HL-60/S4 (cell line): ENCODE data around the gene ENTHD1.

Experiments
- in situ Hi-C: fragments of 300-500 bp; cut with MboI; formaldehyde crosslinking; loops from 2 replicates; pipeline ENCODE4 v1.14.3; 2022; ENCODE audit warnings: low sequenced_read_pairs

The ENTHD1 gene

GRCh38 chr22:39893526-39893925 is at the start of gene ENTHD1:
Gene ENTHD1, minus strand, starts transcription at chr22:39893760. Its CDS starts 6,012 bp downstream, at chr22:39887748.
- in situ Hi-C loops, result no loop called here

DNA sequence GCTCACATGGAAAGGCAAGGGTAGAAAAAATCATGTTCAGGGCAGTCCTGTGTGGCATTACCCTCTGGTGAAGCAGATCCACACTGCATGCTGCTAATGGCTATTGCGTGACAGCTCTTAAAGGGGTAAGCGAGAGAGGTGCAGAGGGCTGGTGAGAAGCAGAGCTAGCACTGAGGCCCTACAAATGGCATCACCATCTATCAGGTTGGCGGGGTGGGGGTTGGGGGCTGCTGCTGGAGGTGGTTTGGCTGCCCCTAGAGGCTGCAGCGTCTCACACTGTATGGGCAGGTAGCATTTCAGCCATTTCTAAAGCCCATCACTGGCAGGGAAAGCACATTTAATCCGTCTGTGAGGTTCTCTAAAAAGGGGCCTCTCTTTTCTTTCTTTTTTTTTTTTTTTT is 49.8 kb upstream of the ENTHD1 start:
- in situ Hi-C loops, result no loop called here

DNA sequence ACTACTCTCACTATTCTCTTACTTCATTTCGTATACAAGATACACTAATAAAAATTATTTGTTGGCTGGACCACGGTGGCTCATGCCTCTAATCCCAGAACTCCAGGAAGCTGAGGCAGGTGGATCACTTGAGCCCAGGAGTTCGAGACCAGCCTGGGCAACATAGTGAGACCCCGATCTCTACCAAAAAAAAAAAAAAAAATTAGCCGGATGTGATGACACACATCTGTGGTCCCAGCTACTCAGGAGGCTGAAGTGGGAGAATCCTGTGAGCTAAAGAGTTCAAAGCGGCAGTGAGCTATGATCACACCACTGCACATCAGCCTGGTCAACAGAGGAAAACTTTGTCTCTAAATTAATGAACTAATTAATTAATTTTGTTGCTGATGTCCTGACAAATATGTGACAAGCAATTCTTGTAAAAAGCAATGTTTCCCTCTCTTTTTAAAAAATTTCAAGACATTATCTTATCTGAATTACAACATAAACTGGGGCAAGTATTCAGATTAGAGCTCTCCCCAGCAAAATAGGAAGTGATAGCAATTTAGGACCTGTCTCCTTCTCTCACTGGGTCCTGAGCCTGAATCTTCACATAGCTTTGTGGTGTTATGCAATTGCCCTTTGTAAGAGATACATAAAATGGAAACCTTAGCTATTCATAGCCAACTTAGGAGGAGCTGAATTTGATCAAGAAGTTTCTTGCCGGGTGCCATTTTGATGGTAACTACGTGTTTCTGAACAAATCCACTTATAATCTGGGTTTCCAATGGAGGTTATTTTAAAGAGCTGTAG is 49.1 kb upstream of the ENTHD1 start:
- in situ Hi-C loops, result no loop called here

DNA sequence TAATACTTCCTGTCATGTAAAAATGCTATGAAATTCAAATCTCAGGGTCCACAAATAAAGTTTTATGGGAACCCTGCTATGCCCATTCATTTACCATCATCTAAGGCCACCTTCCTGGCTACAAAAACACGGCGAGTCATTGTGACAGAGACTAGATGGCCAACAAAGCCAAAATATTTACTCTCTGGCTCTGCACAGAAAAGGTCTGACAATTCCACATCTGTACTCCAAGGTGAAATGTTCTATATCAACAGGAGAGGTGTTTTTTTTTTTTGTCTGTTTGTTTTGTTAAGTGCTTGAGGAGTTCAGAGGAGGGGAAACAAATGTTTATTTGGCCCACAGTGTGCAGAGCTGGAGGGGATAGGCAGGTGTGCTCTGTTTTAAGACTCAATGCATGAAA is 48.0 kb upstream of the ENTHD1 start:
- in situ Hi-C loops, result no loop called here

DNA sequence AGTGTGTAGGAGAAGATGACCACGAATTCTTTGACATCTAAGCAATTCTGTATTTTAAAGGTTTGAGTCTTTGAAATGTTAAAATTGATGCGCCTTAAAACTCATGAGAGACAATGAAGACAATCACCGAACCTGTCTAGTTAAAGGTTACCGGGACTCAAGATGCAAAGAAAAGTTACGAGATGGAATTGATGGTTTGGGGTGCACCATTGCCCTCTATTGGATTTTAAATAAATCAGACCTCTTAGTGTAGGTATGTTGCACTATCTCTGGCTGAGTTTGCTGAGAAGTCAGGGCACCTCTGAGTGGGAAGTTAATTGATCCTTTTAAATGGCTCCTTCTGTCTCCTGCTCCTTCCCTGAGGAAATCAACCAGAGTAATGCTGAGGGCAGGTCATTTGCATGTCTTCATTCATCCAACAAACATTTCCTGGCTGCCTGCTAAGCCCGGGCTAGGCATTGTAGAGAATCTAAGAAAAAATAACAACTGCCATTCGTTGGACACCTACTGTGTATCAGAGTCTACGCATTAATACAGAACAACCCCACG is 47.3 kb upstream of the ENTHD1 start:
- in situ Hi-C loops, result no loop called here

DNA sequence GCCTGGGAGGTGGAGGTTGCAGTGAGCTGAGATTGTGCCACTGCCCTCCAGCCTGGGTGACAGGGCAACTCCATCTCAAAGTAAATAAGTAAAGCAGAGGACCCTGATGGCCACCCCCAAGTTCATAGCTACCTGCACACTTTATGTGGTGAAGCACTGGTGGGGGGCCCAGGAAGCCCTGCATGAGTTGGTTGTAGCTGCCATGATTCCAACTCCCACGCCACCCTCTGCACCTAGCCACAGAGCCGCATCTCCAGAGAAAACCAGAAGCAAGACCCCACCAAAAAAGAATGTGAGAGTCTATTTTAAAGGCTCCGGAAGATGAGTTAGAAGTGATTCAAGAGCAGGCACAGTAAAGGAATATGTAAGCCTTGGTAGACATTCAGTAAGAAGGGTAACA is 46.3 kb upstream of the ENTHD1 start:
- in situ Hi-C loops, result no loop called here

GRCh38 chr22:39938509-39939111 is 45.0 kb upstream of the ENTHD1 start:
- in situ Hi-C loops, result no loop called here

GRCh38 chr22:39937906-39938305 is 44.3 kb upstream of the ENTHD1 start:
- in situ Hi-C loops, result no loop called here

DNA sequence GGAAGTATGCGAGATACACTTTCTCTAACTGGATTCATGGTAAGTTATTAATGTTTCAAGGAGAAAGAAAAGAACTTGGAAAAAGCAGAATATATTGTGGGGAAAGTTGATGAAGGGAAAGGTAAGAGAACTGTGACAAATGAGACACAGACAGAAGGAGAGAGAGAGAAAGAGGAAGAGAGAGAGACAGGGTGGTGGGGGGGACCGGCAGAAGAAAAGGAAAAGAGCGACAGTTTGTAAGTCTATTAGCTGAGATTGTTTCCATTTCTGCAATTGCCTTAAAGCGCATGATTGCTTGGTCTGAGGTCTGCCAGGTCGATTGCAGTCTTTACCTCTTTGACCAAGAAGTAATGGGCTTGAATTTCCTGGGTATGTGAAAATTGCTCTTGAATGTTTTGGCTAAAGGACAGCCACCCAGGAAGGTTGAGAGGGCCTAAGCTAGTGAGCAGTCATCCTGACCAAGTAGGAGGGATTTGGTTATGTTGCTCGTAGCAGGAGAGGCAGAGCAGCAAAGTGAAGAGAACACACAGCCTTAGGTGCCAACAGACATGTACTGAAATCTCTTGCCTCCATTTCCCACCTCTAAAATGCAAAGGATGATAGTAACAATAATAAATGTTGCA is 43.1 kb upstream of the ENTHD1 start:
- in situ Hi-C loops, result no loop called here

- in situ Hi-C loops, result no loop called here
Measured at GRCh38 chr22:39935612-39936011, 42.1 kb upstream of the ENTHD1 start.

DNA sequence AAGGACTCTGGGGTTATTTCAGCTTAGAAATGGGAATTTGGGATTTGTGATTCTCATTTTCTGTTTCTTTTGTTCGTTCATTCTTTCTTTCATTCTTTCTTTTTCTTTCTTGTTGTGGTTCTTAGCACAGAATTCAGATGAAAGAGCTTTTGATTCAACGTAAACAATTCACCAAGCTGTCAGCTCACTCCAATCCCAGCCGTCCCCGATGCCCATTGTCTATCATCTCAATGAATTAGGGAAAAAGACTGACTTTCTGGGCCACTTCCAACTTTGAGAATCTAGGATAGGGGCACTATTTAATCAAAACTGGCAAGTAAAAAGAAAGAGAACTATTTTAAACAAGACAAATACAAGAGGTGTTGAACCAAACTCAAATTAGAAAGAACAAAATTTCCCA is 41.6 kb upstream of the ENTHD1 start:
- in situ Hi-C loops, result no loop called here

- in situ Hi-C loops, result no loop called here
Measured at GRCh38 chr22:39933741-39934140, 40.2 kb upstream of the ENTHD1 start.

- in situ Hi-C loops, result no loop called here
Measured at GRCh38 chr22:39932918-39933649, 39.5 kb upstream of the ENTHD1 start.

DNA sequence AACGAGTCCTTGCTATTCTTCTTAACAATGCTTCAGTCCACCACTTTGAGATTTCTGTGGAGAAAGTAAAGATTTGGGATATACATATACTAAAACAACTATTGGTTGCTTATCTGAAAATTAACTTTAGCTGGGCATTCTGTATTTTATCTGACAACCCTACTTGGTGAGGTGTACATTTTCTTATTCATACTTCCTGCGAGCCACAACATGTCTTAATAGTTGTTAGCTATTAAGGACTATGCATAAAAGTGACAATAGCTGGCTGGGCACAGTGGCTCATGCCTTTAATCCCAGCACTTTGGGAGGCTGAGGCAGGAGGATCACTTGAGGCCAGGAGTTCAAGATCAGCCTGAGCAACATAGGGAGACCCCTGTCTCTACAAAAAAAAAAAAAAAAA is 38.6 kb upstream of the ENTHD1 start:
- in situ Hi-C loops, result no loop called here

GRCh38 chr22:39931251-39931650 is 37.7 kb upstream of the ENTHD1 start:
- in situ Hi-C loops, result no loop called here

DNA sequence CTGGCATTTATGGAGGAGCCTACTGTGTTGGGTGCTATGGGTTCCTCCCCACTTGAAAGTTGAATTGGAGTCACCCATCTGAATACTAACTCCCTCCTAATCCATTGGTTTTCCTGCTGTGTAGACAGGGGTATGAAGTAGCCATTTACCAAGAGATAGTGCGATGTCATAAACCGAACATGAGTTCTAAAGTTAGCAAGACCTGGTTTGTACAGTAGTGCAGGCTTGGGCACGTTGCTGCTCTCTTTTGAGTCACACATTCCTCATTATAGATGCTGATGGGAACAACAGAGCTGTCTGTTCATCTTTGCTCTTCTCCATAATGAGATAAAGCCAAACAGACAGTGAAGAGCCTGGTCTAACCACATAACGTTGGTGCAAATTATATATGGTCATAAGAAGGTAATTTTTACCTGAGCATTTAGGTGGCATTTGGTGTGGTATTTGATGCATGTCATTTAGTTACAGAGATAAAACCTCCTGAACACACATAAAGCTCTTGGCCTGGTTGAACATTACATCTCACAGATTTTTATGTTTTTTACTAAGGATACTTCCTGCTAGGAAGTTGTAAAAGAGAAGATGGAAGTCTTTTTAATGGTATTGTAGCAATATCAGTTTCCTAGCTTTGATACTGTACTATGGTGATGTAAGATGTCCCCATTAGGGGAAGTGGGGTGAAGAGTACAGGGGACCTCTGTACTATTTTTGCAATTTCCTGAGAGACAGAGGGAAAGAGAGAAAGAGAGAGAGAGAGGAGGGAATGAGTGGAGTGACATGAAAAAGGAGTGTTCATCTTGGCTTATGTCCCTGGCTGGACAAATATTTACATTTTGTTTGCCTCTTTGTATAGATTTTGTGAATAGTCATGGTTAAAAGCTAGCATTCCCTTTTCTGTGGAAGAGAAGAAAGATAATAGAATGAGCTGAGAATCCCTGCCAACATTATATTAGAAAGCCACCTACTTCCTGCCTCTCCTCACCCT is 35.3 kb upstream of the ENTHD1 start:
- in situ Hi-C loops, result no loop called here

DNA sequence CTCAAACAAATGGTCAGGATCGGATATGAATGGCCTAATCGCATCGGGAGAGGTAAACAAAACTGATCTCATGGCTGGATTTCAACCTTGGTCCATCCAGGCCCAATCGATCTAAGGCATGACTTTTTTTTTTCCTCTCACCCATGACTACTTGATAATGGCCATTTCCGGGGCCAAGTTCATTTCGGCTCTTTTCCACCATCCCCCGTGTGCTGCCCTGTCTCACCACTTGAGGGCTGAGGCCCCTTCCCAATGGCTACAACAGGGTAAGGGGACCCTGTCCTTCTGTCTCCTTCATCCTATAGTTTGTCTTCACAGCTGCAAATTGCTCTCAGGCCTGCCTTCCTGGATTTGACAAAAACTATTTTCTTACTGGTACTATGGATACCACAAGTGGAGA is 34.0 kb upstream of the ENTHD1 start:
- in situ Hi-C loops, result no loop called here

- in situ Hi-C loops, result no loop called here
Measured at GRCh38 chr22:39926753-39927152, 33.2 kb upstream of the ENTHD1 start.

DNA sequence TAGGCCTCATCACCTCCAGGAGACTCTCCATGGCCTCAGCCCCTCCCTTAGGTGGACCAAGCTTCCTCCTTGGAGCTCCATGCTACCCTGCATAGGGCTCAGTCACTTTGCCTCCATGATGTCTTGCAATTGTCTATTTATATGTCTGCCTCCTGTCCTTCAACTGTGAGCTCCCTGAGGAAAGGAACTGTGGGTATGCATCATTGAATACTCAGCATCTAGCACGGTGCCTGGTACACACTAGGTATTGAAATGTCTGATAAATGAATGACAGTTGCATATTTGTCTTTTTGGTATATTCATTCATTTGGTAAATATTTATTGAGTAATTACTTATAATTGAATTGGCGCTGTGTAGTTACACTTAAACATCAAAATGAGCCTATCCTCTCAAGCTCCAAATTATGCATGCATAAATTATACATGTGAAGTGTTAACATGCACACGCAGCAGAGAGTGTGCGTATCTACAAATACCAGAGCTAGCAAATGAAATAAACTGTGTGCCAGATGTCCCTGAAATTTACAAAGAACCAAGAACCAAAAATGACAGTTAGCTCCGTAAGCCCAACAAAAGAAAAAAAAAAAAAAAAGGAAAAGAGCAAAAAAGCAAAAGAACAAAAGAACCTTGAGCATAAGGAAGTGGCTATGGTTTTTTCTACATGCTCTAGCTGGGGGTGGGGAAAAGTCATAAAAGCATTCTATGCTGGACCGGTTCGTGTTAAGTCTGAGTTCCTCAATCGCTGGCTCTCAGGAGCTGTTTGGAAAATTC is 32.5 kb upstream of the ENTHD1 start:
- in situ Hi-C loops, result no loop called here
